HepG2 (cell line): ENCODE measurements around the gene COL27A1. TPM values are rescaled to one million over a fixed set of nuclear protein-coding genes. Genes with fewer than 3 reads are reported as not detected.

Experiments
- AGO1 ChIP-seq: fragments of 200-400 bp; formaldehyde crosslinking; IDR thresholded peaks from 2 replicates; pipeline ENCODE4 v1.6.1; 2017; ENCODE audit warnings: mild to moderate bottlenecking, low read depth, low read length, moderate library complexity; ENCODE audit not compliant: poor library complexity, severe bottlenecking
- ATF7 ChIP-seq, 2 experiments: fragments of 450-650 bp in 1 of 2; sonication (generic) in 1 of 2; formaldehyde crosslinking in 1 of 2; IDR thresholded peaks; 2 replicates each; pipeline versions ENCODE4 v1.4.0 to v1.6.1; 2016 to 2020; ENCODE audit warnings: antibody characterized with exemption in 1 of 2, mild to moderate bottlenecking in 1 of 2, missing genetic modification reagents in 1 of 2
- FIP1L1 ChIP-seq: fragments of 200-400 bp; formaldehyde crosslinking; IDR thresholded peaks from 2 replicates; pipeline ENCODE4 v1.6.1; 2018; ENCODE audit warnings: low read depth, mild to moderate bottlenecking, low read length, moderate library complexity, borderline replicate concordance; ENCODE audit not compliant: insufficient read depth
- FOXO1 ChIP-seq: sonication (generic); formaldehyde crosslinking; IDR thresholded peaks from 2 replicates; pipeline ENCODE4 v1.4.0; 2020; ENCODE audit warnings: missing genetic modification reagents
- GPN1 ChIP-seq: sonication (generic); formaldehyde crosslinking; IDR thresholded peaks from 2 replicates; pipeline ENCODE4 v1.5.1; 2020; ENCODE audit warnings: missing genetic modification reagents, borderline replicate concordance
- HNRNPL ChIP-seq: fragments of 200-400 bp; formaldehyde crosslinking; IDR thresholded peaks from 2 replicates; pipeline ENCODE4 v1.6.1; 2017; ENCODE audit warnings: mild to moderate bottlenecking, low read depth, low read length
- JUN ChIP-seq: sonication (generic); formaldehyde crosslinking; IDR thresholded peaks from 2 replicates; pipeline ENCODE4 v1.4.0; 2020; ENCODE audit warnings: mild to moderate bottlenecking, missing genetic modification reagents
- MAFF ChIP-seq: IDR thresholded peaks from 2 replicates; pipeline ENCODE4 v1.6.1; 2011; ENCODE audit warnings: low read depth, low read length, improper control_type of control experiment
- MED1 ChIP-seq: sonication (generic); formaldehyde crosslinking; IDR thresholded peaks from 2 replicates; pipeline ENCODE4 v1.4.0; 2020; ENCODE audit warnings: missing genetic modification reagents
- MEIS1 ChIP-seq: sonication (generic); formaldehyde crosslinking; IDR thresholded peaks from 2 replicates; pipeline ENCODE4 v1.9.0; 2021; ENCODE audit warnings: mild to moderate bottlenecking, missing genetic modification reagents, moderate library complexity, borderline replicate concordance
- RAD21 ChIP-seq: fragments of 450-650 bp; formaldehyde crosslinking; IDR thresholded peaks from 2 replicates; pipeline ENCODE4 v1.5.0; 2020; ENCODE audit warnings: mild to moderate bottlenecking
- SMAD1 ChIP-seq: sonication (generic); formaldehyde crosslinking; IDR thresholded peaks from 2 replicates; pipeline ENCODE4 v1.4.0; 2020; ENCODE audit warnings: missing genetic modification reagents, low read depth, mild to moderate bottlenecking, borderline replicate concordance
- WIZ ChIP-seq: sonication (generic); formaldehyde crosslinking; IDR thresholded peaks from 2 replicates; pipeline ENCODE4 v1.5.1; 2020; ENCODE audit warnings: mild to moderate bottlenecking, missing genetic modification reagents
- ZBTB8A ChIP-seq: sonication (generic); formaldehyde crosslinking; IDR thresholded peaks from 2 replicates; pipeline ENCODE4 v1.4.0; 2020; ENCODE audit warnings: mild to moderate bottlenecking, low read depth, missing genetic modification reagents, borderline replicate concordance
- ZMYM2 ChIP-seq: sonication (generic); formaldehyde crosslinking; IDR thresholded peaks from 2 replicates; pipeline ENCODE4 v1.8.0; 2022; ENCODE audit warnings: mild to moderate bottlenecking, missing genetic modification reagents
- ZNF274 ChIP-seq: sonication (generic); formaldehyde crosslinking; IDR thresholded peaks from 2 replicates; pipeline ENCODE4 v1.5.1; 2020; ENCODE audit warnings: mild to moderate bottlenecking, missing genetic modification reagents
- polyA plus RNA-seq, 8 experiments: library from polyadenylated mRNA; depleted of rRNA in 3 of 8; stranded (reverse) in 7 of 8; unstranded in 1 of 8; fragments of >200 nt; fragmentation: Illumina TruSeq in 4 of 8; extraction: Trizol in 4 of 8; gene quantifications; 2 replicates each; pipeline versions ENCODE4 v1.2.1 to v1.2.3, GENCODE V29; 2011 to 2016; ENCODE audit warnings: low read depth in 4 of 8, missing spikeins in 1 of 8, mixed read lengths in 1 of 8; ENCODE audit not compliant: insufficient read depth in 1 of 8
- total RNA-seq, 5 experiments: library from RNA; depleted of rRNA; stranded (reverse); fragments of >200 nt; fragmentation: Illumina TruSeq; extraction: Trizol; gene quantifications; 2 replicates each; pipeline ENCODE4 v1.2.3, GENCODE V29; 2016; ENCODE audit warnings: low read depth in 1 of 5
- TF ChIP-seq, protein P1 (sequence below): sonication (generic); formaldehyde crosslinking; IDR thresholded peaks from 2 replicates; pipeline ENCODE4 v1.5.0; 2020; ENCODE audit warnings: mild to moderate bottlenecking, missing genetic modification reagents, borderline replicate concordance
- TF ChIP-seq, protein P2 (sequence below): conservative IDR thresholded peaks from 2 replicates; pipeline ENCODE4 v1.6.1; 2018; ENCODE audit warnings: missing genetic modification reagents
- TF ChIP-seq, protein P3 (sequence below): IDR thresholded peaks from 2 replicates; pipeline ENCODE4 v1.6.1; 2016
- TF ChIP-seq, protein P4 (sequence below): sonication (generic); formaldehyde crosslinking; IDR thresholded peaks from 2 replicates; pipeline ENCODE4 v1.8.1; 2023; ENCODE audit warnings: mild to moderate bottlenecking, inconsistent platforms, moderate library complexity, missing genetic modification reagents, borderline replicate concordance

The COL27A1 gene
- total and polyA plus RNA-seq, 2 of the 13 experiments (the other 11 are each of a cell fraction or from before 2014, with no cell fraction given) = 71.3 to 89.1 TPM

- TF ChIP-seq WIZ (CRISPR knock-in tag) = no peak
- peak; percentile 61 for TF ChIP-seq AGO1
- no peak for TF ChIP-seq ATF7 (IDR thresholded peaks at IDR 0.05)
- TF ChIP-seq ATF7 (CRISPR knock-in tag; IDR thresholded peaks at IDR 0.05) = no peak
- TF ChIP-seq, protein P1, sequence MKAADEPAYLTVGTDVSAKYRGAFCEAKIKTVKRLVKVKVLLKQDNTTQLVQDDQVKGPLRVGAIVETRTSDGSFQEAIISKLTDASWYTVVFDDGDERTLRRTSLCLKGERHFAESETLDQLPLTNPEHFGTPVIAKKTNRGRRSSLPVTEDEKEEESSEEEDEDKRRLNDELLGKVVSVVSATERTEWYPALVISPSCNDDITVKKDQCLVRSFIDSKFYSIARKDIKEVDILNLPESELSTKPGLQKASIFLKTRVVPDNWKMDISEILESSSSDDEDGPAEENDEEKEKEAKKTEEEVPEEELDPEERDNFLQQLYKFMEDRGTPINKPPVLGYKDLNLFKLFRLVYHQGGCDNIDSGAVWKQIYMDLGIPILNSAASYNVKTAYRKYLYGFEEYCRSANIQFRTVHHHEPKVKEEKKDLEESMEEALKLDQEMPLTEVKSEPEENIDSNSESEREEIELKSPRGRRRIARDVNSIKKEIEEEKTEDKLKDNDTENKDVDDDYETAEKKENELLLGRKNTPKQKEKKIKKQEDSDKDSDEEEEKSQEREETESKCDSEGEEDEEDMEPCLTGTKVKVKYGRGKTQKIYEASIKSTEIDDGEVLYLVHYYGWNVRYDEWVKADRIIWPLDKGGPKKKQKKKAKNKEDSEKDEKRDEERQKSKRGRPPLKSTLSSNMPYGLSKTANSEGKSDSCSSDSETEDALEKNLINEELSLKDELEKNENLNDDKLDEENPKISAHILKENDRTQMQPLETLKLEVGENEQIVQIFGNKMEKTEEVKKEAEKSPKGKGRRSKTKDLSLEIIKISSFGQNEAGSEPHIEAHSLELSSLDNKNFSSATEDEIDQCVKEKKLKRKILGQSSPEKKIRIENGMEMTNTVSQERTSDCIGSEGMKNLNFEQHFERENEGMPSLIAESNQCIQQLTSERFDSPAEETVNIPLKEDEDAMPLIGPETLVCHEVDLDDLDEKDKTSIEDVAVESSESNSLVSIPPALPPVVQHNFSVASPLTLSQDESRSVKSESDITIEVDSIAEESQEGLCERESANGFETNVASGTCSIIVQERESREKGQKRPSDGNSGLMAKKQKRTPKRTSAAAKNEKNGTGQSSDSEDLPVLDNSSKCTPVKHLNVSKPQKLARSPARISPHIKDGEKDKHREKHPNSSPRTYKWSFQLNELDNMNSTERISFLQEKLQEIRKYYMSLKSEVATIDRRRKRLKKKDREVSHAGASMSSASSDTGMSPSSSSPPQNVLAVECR (CRISPR knock-in tag) = peak; percentile 58; the same call in 1 of the 2 replicates
- TF ChIP-seq ZBTB8A (CRISPR knock-in tag) = no peak
- TF ChIP-seq FOXO1 (CRISPR knock-in tag) = peak; percentile 34; the same call in 1 of the 2 replicates
- TF ChIP-seq MEIS1 (CRISPR knock-in tag) = peak; percentile 36; the same call in 1 of the 2 replicates
- TF ChIP-seq GPN1 (CRISPR knock-in tag) = no peak
- TF ChIP-seq JUN = no peak
- TF ChIP-seq HNRNPL = peak; percentile 80
- peak; percentile 52 for TF ChIP-seq MED1 (CRISPR knock-in tag)
- TF ChIP-seq, protein P2, sequence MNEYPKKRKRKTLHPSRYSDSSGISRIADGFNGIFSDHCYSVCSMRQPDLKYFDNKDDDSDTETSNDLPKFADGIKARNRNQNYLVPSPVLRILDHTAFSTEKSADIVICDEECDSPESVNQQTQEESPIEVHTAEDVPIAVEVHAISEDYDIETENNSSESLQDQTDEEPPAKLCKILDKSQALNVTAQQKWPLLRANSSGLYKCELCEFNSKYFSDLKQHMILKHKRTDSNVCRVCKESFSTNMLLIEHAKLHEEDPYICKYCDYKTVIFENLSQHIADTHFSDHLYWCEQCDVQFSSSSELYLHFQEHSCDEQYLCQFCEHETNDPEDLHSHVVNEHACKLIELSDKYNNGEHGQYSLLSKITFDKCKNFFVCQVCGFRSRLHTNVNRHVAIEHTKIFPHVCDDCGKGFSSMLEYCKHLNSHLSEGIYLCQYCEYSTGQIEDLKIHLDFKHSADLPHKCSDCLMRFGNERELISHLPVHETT (CRISPR knock-in tag) = peak; percentile 16; the same call in 1 of the 2 replicates
- TF ChIP-seq, protein P3, sequence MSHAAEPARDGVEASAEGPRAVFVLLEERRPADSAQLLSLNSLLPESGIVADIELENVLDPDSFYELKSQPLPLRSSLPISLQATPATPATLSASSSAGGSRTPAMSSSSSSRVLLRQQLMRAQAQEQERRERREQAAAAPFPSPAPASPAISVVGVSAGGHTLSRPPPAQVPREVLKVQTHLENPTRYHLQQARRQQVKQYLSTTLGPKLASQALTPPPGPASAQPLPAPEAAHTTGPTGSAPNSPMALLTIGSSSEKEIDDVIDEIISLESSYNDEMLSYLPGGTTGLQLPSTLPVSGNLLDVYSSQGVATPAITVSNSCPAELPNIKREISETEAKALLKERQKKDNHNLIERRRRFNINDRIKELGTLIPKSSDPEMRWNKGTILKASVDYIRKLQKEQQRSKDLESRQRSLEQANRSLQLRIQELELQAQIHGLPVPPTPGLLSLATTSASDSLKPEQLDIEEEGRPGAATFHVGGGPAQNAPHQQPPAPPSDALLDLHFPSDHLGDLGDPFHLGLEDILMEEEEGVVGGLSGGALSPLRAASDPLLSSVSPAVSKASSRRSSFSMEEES = 0 out of 2 replicates have a peak, but pooled peaks have one; percentile 55
- TF ChIP-seq MAFF = no peak
- no peak for TF ChIP-seq ZMYM2 (CRISPR knock-in tag)
- TF ChIP-seq SMAD1 = peak; percentile 72
- TF ChIP-seq RAD21 (CRISPR knock-in tag) = peak; percentile 95
- TF ChIP-seq ZNF274 (CRISPR knock-in tag) = peak; percentile 81; the same call in 1 of the 2 replicates
- no peak for TF ChIP-seq FIP1L1
- TF ChIP-seq, protein P4, sequence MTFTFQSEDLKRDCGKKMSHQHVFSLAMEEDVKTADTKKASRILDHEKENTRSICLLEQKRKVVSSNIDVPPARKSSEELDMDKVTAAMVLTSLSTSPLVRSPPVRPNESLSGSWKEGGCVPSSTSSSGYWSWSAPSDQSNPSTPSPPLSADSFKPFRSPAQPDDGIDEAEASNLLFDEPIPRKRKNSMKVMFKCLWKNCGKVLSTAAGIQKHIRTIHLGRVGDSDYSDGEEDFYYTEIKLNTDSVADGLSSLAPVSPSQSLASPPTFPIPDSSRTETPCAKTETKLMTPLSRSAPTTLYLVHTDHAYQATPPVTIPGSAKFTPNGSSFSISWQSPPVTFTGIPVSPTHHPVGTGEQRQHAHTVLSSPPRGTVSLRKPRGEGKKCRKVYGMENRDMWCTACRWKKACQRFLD (CRISPR knock-in tag) = no peak
Measured at GRCh38 chr9:114153761-114154599, 1.4 kb upstream of the COL27A1 start (continued).
